ENCODE results near the gene ACHE.

DNA sequence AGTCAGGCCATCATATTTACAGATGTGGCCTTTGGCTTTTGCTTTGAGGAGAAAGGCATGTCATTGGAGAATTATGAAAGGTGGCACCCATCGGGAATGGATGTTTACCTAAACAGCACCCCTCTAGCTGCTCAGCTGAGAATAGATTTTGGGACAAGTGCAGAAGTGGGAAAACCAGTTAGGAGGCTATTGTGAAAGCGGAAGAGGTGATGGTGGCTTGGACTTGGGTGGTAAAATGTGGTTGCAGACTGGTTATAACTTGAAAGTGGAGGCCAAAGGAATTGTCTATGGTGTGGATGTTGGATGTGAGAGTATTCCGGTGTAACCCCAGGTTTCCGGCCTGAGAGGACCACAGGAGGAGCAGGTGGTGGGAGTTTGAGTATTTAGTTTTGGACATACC is 48.3 kb downstream of the ACHE start:
- no peak for TF ChIP-seq RAD21 (IDR thresholded peaks at IDR 0.05; ENCODE audit: low read length)
- TF ChIP-seq, protein P1, sequence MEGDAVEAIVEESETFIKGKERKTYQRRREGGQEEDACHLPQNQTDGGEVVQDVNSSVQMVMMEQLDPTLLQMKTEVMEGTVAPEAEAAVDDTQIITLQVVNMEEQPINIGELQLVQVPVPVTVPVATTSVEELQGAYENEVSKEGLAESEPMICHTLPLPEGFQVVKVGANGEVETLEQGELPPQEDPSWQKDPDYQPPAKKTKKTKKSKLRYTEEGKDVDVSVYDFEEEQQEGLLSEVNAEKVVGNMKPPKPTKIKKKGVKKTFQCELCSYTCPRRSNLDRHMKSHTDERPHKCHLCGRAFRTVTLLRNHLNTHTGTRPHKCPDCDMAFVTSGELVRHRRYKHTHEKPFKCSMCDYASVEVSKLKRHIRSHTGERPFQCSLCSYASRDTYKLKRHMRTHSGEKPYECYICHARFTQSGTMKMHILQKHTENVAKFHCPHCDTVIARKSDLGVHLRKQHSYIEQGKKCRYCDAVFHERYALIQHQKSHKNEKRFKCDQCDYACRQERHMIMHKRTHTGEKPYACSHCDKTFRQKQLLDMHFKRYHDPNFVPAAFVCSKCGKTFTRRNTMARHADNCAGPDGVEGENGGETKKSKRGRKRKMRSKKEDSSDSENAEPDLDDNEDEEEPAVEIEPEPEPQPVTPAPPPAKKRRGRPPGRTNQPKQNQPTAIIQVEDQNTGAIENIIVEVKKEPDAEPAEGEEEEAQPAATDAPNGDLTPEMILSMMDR (IDR thresholded peaks at IDR 0.05) = no peak

Measured in SK-N-SH (cell line).